PFSK-1 (cell line): ENCODE results near the gene CYBRD1.

Experiments
- FOXP2 ChIP-seq: optimal IDR thresholded peaks from 2 replicates; pipeline ENCODE3; 2011; ENCODE audit warnings: borderline replicate concordance, control low read depth, inconsistent platforms; ENCODE audit not compliant: insufficient read depth; ENCODE audit errors: extremely low read length, extremely low read depth
- POLR2AphosphoS5 ChIP-seq: IDR thresholded peaks from 2 replicates; pipeline ENCODE4 v1.6.1; 2012; ENCODE audit warnings: low read depth, mild to moderate bottlenecking, control low read depth, low read length, moderate library complexity
- REST ChIP-seq, 2 experiments: IDR thresholded peaks; 2 replicates each; pipeline versions ENCODE4 v1.6.1 to v1.8.0; 2011 to 2012; ENCODE audit warnings: low read depth in 2 of 2, low read length in 2 of 2, control low read depth in 1 of 2, inconsistent platforms in 1 of 2, mild to moderate bottlenecking in 1 of 2, moderate library complexity in 1 of 2; ENCODE audit not compliant: insufficient read depth in 1 of 2
- SIN3A ChIP-seq: IDR thresholded peaks from 2 replicates; pipeline ENCODE4 v1.6.1; 2012; ENCODE audit warnings: mild to moderate bottlenecking, low read length, moderate library complexity, borderline replicate concordance; ENCODE audit not compliant: insufficient read depth
- TAF1 ChIP-seq: IDR thresholded peaks from 2 replicates; pipeline ENCODE4 v1.6.1; 2012; ENCODE audit warnings: low read length, control low read depth, borderline replicate concordance; ENCODE audit not compliant: insufficient read depth

Gene CYBRD1

GRCh38 chr2:171545086-171545485 lies 22.8 kb downstream of the CYBRD1 start:
- TF ChIP-seq REST (IDR thresholded peaks at IDR 0.05; ENCODE audit: insufficient read depth in 1 of 2, low read depth in 2 of 2, low read length in 2 of 2) (no peak), POLR2AphosphoS5 (no peak), TAF1 (no peak), SIN3A (no peak), FOXP2 (no peak)

- TF ChIP-seq TAF1 (no peak), SIN3A (no peak), FOXP2 (no peak), REST (IDR thresholded peaks at IDR 0.05; ENCODE audit: insufficient read depth in 1 of 2, low read depth in 2 of 2, low read length in 2 of 2) (no peak), POLR2AphosphoS5 (no peak)
Observed at GRCh38 chr2:171547256-171547655, 25.0 kb downstream of the CYBRD1 start.

- no peak for TF ChIP-seq POLR2AphosphoS5
Observed at GRCh38 chr2:171547720-171548119, 25.4 kb downstream of the CYBRD1 start.

GRCh38 chr2:171550613-171551012 lies 28.3 kb downstream of the CYBRD1 start:
- TF ChIP-seq SIN3A (no peak), TAF1 (no peak), FOXP2 (no peak), POLR2AphosphoS5 (no peak), REST (IDR thresholded peaks at IDR 0.05; ENCODE audit: insufficient read depth in 1 of 2, low read depth in 2 of 2, low read length in 2 of 2) (no peak)

- TF ChIP-seq FOXP2: no peak
- TF ChIP-seq REST (IDR thresholded peaks at IDR 0.05; ENCODE audit: insufficient read depth in 1 of 2, low read depth in 2 of 2, low read length in 2 of 2): no peak
- TF ChIP-seq SIN3A: no peak
- TF ChIP-seq POLR2AphosphoS5: no peak
- TF ChIP-seq TAF1: no peak
Observed at GRCh38 chr2:171551836-171552235, 29.6 kb downstream of the CYBRD1 start.

- TF ChIP-seq TAF1: no peak
- no peak for TF ChIP-seq REST (IDR thresholded peaks at IDR 0.05; ENCODE audit: insufficient read depth in 1 of 2, low read depth in 2 of 2, low read length in 2 of 2)
- no peak for TF ChIP-seq FOXP2
- no peak for TF ChIP-seq POLR2AphosphoS5
- TF ChIP-seq SIN3A: no peak
Observed at GRCh38 chr2:171553236-171553635, 31.0 kb downstream of the CYBRD1 start.
